Caco-2 (cell line): ENCODE results near the gene TM4SF18. TPM values are rescaled to one million over a fixed set of nuclear protein-coding genes. Genes with fewer than 3 reads are reported as not detected.

ENCODE experiments used
- BruUV-seq: library from RNA; stranded (reverse); fragments of 400-500 nt; replicated peaks from 2 replicates; lab custom pipeline; 2021; lab: Mats Ljungman, UMichigan
- CTCF ChIA-PET: fragments of 300-600 bp; sonication (Branson Sonifier 250); formaldehyde crosslinking; loops from one replicate; lab custom pipeline; 2022; ENCODE audit warnings: antibody characterized with exemption; lab: Charles Lee
- POLR2A ChIA-PET: fragments of 300-600 bp; sonication (Branson Sonifier 250); formaldehyde crosslinking; loops from one replicate; lab custom pipeline; 2022; ENCODE audit warnings: antibody characterized with exemption; lab: Charles Lee
- DNase-seq, 2 experiments: peaks; one replicate each; pipeline versions ENCODE4 v3.0.0 to v3.0.0-alpha.2; 2020 to 2022
- H3K27me3 ChIP-seq: replicated peaks from 2 replicates; pipeline ENCODE4 v1.6.0; 2011; ENCODE audit warnings: low read length; ENCODE audit not compliant: control insufficient read depth, insufficient read depth
- H3K36me3 ChIP-seq: 2 replicates; pipeline ENCODE4 v1.5.1; 2011; ENCODE audit warnings: low read length; ENCODE audit not compliant: control insufficient read depth, insufficient read depth
- H3K4me1 ChIP-seq: fragments of 250-450 bp; sonication (Bioruptor Pico); 2 replicates; pipeline ENCODE4 v1.5.1; 2020; ENCODE audit warnings: mild to moderate bottlenecking
- H3K4me3 ChIP-seq: 2 replicates; pipeline ENCODE4 v1.5.1; 2011; ENCODE audit warnings: low read depth, mild to moderate bottlenecking, control low read depth, low read length
- H3K9me3 ChIP-seq: fragments of 250-450 bp; sonication (Bioruptor Pico); 2 replicates; pipeline ENCODE4 v1.5.1; 2020; ENCODE audit warnings: mild to moderate bottlenecking, moderate library complexity
- H3K27ac Mint-ChIP-seq: one replicate; pipeline ENCODE4 v1.8.0; 2022; ENCODE audit warnings: mixed read lengths; ENCODE audit not compliant: unreplicated experiment
- H3K27me3 Mint-ChIP-seq: one replicate; pipeline ENCODE4 v1.8.0; 2022; ENCODE audit warnings: mixed read lengths; ENCODE audit not compliant: insufficient read depth, unreplicated experiment
- H3K36me3 Mint-ChIP-seq: one replicate; pipeline ENCODE4 v1.8.0; 2022; ENCODE audit warnings: mild to moderate bottlenecking, mixed read lengths; ENCODE audit not compliant: insufficient read depth, unreplicated experiment
- H3K4me1 Mint-ChIP-seq: one replicate; pipeline ENCODE4 v1.8.0; 2022; ENCODE audit warnings: low read depth, mixed read lengths; ENCODE audit not compliant: unreplicated experiment
- H3K4me3 Mint-ChIP-seq: one replicate; pipeline ENCODE4 v1.8.0; 2022; ENCODE audit warnings: mild to moderate bottlenecking, moderate library complexity, mixed read lengths; ENCODE audit not compliant: unreplicated experiment
- H3K9me3 Mint-ChIP-seq: one replicate; pipeline ENCODE4 v1.8.0; 2022; ENCODE audit warnings: mixed read lengths; ENCODE audit not compliant: unreplicated experiment
- CTCF ChIP-seq, 2 experiments: fragments of 200-600 bp in 1 of 2; IDR thresholded peaks; 1 replicate in 1 of 2; 2 replicates in 1 of 2; pipeline versions ENCODE4 v1.5.1 to v1.8.0; 2011 to 2022; ENCODE audit warnings: antibody characterized with exemption in 1 of 2, control low read depth in 1 of 2, inconsistent platforms in 1 of 2, low read depth in 1 of 2, low read length in 1 of 2, mild to moderate bottlenecking in 1 of 2, moderate library complexity in 1 of 2; ENCODE audit not compliant: insufficient read depth in 1 of 2, severe bottlenecking in 1 of 2, unreplicated experiment in 1 of 2
- intact Hi-C: fragments of 100-400 bp; cut with micrococcal nuclease; formaldehyde crosslinking; loops from one replicate; pipeline ENCODE4 v1.10.0; 2022; ENCODE audit not compliant: unreplicated experiment
- total RNA-seq: library from RNA; stranded (reverse); gene quantifications from 2 replicates; pipeline ENCODE4 v1.2.3, GENCODE V29; 2022

TM4SF18 gene
- total RNA-seq, 1 experiment from 2014 or later, result not detected

- Mint-ChIP-seq H3K9me3 (no peaks in the 10 kb centered on the region), H3K36me3 (no peaks in the 10 kb centered on the region), H3K4me1 (peaks cover 22% of the 10 kb centered on the region), H3K27ac (no peak overlapping the region), H3K27me3 (no peaks in the 10 kb centered on the region), H3K4me3 (no peak overlapping the region)
- Histone ChIP-seq H3K27me3 (no peaks in the 10 kb centered on the region), H3K4me1 (peaks cover 25% of the 10 kb centered on the region), H3K9me3 (no peaks in the 10 kb centered on the region), H3K36me3 (no peaks in the 10 kb centered on the region), H3K4me3 (no peak overlapping the region)
- no peak for TF ChIP-seq CTCF (IDR thresholded peaks at IDR 0.05; ENCODE audit: insufficient read depth in 1 of 2, low read depth in 1 of 2, low read length in 1 of 2, severe bottlenecking in 1 of 2, unreplicated experiment in 1 of 2)
- CTCF ChIA-PET, result no interaction called here
- POLR2A ChIA-PET, result no interaction called here
- no TSS peak for BruUV-seq
- DNase-seq, result no peak
- intact Hi-C loops, result no loop called here
Observed at GRCh38 chr3:149319750-149320149, 13.7 kb downstream of the TM4SF18 start.

GRCh38 chr3:149317072-149317471 is 16.4 kb downstream of the TM4SF18 start:
- no peak for DNase-seq
- H3K4me3 ChIP-seq, result no peak overlapping the region
- Mint-ChIP-seq H3K4me3 (no peak overlapping the region), H3K9me3 (no peaks in the 10 kb centered on the region), H3K36me3 (no peaks in the 10 kb centered on the region), H3K27ac (no peak overlapping the region), H3K4me1 (peaks cover 26% of the 10 kb centered on the region), H3K27me3 (no peaks in the 10 kb centered on the region)
- ChIA-PET CTCF (no interaction called here), POLR2A (no interaction called here)
- H3K27me3 ChIP-seq, result no peaks in the 10 kb centered on the region
- H3K9me3 ChIP-seq, result no peaks in the 10 kb centered on the region
- no peak for TF ChIP-seq CTCF (IDR thresholded peaks at IDR 0.05; ENCODE audit: insufficient read depth in 1 of 2, low read depth in 1 of 2, low read length in 1 of 2, severe bottlenecking in 1 of 2, unreplicated experiment in 1 of 2)
- BruUV-seq, result no TSS peak
- H3K4me1 ChIP-seq, result peaks cover 34% of the 10 kb centered on the region
- no peaks in the 10 kb centered on the region for H3K36me3 ChIP-seq
- intact Hi-C loops, result no loop called here

- Mint-ChIP-seq H3K36me3 (no peaks in the 10 kb centered on the region), H3K9me3 (no peaks in the 10 kb centered on the region), H3K27me3 (no peaks in the 10 kb centered on the region), H3K4me3 (no peak overlapping the region), H3K4me1 (peaks cover 28% of the 10 kb centered on the region), H3K27ac (no peak overlapping the region)
- intact Hi-C loops, result no loop called here
- Histone ChIP-seq H3K4me1 (peaks cover 34% of the 10 kb centered on the region), H3K4me3 (no peak overlapping the region), H3K9me3 (no peaks in the 10 kb centered on the region), H3K27me3 (no peaks in the 10 kb centered on the region), H3K36me3 (no peaks in the 10 kb centered on the region)
- no peak for DNase-seq
- POLR2A ChIA-PET, result no interaction called here
- no peak for TF ChIP-seq CTCF (IDR thresholded peaks at IDR 0.05; ENCODE audit: insufficient read depth in 1 of 2, low read depth in 1 of 2, low read length in 1 of 2, severe bottlenecking in 1 of 2, unreplicated experiment in 1 of 2)
- no TSS peak for BruUV-seq
- CTCF ChIA-PET, result no interaction called here
Observed at GRCh38 chr3:149316437-149316836, 17.0 kb downstream of the TM4SF18 start.
